Left lobe of liver (tissue), 2 donors: ENCODE results near the gene OR2M4. TPM values are rescaled to one million over a fixed set of nuclear protein-coding genes. Genes with fewer than 3 reads are reported as not detected.
"Not testable (repeated sequence)": the region's sequence is repeated elsewhere in the genome, so short reads cannot be mapped to it uniquely, and the experiment has no call there.

Experiments used
- ATAC-seq: fragments of 200-7000 bp; cut with Tn5 transposase; one replicate; pipeline ENCODE4 v1.9.1; 2020; ENCODE audit warnings: mild to moderate bottlenecking, moderate library complexity
- DNase-seq: peaks from one replicate; pipeline ENCODE4 v3.0.0-alpha.2; 2020; ENCODE audit warnings: low spot score
- total RNA-seq: library from RNA; stranded (reverse); gene quantifications from one replicate; pipeline ENCODE4 v1.2.1, GENCODE V29; 2021
- donor health status: DM: no; HTN: no; CAD: no; lungs with moderate emphysema.
- donor health status: DM: no; HTN: yes; CAD: no.

Gene OR2M4, protein sequence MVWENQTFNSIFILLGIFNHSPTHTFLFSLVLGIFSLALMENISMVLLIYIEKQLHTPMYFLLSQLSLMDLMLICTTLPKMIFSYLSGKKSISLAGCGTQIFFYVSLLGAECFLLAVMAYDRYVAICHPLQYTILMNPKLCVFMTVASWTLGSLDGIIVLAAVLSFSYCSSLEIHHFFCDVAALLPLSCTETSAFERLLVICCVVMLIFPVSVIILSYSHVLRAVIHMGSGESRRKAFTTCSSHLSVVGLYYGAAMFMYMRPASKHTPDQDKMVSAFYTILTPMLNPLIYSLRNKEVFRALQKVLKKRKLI
- not detected for total RNA-seq

DNA sequence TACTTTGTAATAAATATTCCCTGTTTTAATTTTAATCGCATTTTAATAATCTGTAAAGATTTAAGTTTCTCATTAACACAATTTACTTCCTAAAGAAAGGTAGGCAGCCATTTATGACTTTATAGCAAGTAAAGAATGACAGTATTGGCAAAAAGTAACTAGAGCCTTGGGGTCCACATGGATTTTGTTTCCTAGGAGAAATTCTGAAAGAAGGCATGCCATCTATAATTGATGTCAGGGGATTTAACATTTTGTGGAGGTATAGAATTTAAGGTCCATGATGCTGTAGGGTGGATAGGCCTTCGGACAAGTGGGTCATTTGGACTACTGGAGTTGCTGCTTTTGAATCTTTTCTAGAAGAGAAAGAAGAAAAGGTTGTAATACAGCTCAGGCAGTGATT, at the start of gene OR2M4:
OR2M4 (plus strand) TSS at position 301 of the 400 bp plus-strand sequence. CDS start 7,512 bp downstream, outside the sequence.
- no peak for ATAC-seq
- DNase-seq: no peak

GRCh38 chr1:248183996-248184395, 47.2 kb upstream of the OR2M4 start:
- no peak for ATAC-seq
- no peak for DNase-seq

GRCh38 chr1:248187363-248187762, 43.9 kb upstream of the OR2M4 start:
- DNase-seq: no peak
- no peak for ATAC-seq

GRCh38 chr1:248189026-248189425, 42.2 kb upstream of the OR2M4 start:
- ATAC-seq (no peak), DNase-seq (no peak)

DNA sequence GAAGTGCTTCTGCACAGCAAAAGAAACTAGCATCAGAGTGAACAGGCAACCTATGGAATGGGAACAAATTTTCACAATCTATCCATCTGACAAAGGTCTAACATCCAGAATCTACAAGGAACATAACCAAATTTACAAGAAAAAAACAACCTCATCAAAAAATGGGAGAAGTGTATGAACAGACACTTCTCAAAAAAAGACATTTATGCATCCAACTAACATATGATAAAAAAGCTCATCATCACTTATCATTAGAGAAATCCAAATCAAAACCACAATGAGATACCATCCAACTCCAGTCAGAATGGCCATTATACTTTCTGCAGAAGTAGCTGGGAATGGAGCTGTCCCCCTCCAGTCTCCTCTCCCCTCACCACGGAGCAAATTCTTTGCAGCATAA, 37.1 kb upstream of the OR2M4 start:
- ATAC-seq: no peak
- no peak for DNase-seq

DNA sequence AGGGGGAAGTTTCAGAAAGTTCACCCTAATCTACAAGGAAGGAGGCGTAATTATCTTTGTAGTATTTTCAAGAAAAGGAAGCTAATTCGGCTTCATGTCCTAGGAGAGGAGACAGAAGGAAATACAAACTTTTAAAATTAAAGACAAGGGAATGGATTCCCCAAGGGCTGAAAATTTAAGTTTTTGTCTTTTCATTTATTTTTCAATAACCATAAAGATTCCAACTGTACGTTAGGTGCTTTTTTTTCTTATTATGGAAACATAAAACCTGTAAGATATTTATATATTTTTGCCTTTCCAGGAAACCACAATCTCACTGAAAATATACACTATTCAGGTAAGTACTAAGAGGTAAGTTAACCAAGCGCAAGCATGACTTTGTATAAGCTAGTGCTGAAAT, 34.3 kb upstream of the OR2M4 start, which contains the start of gene OR2M3:
OR2M3 (plus strand) TSS at position 301 of the 400 bp plus-strand sequence. CDS start 5,803 bp downstream, outside the sequence.
- ATAC-seq (no peak), DNase-seq (no peak)

DNA sequence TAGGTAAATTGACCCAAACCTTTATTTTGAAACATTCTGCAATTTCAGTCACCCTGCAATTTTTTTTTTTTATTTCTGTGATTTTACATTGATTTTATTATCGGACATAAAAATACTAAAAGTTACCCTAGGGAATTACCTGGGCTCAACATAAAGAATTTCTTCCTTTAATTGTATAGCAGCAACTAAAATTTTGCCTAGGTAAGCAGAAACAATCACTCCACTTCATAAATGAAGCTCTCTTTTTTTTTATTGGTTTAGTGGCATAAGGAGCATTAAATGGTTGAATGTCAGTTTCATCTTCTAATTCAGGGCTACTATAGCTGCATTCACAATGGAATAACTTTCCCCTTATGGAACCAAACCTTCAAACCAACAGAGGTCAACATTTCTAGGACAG, 15.3 kb upstream of the OR2M4 start:
- no peak for DNase-seq

GRCh38 chr1:248225537-248225936, 5.7 kb upstream of the OR2M4 start:
- DNase-seq (no peak), ATAC-seq (no peak)

More for the DNA sequence above, 15.3 kb upstream of the OR2M4 start:
- ATAC-seq: no peak

DNA sequence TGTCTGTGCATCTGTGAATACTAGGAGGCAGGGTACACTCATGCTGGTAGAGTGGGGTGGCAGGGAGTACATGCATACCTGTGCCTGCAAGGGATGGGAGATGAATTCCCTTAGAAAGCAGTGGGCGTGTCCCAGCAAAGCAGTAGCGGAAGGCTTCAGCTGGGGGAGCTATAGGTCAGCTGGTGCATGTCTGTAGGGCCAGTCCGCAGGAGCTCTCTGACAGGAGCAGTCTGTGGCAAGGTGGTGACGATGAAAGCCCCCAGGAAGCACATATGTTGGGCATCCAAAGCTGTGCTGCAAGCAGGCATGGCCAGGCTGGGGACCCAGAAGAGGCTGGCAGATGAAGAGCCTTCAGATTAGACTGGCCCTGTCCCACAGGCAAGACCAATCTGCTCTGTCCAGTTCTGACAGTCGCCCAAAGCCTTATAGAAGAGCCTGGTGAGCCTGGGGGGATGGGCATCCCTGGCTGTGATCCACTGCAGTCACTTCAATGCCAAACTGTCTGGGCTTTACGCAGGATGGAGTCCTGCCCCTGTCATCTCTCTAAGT, 1.8 kb upstream of the OR2M4 start:
- ATAC-seq: no peak
- no peak for DNase-seq

- no peak for ATAC-seq
- no peak for DNase-seq
These were observed 8.3 kb downstream of the OR2M4 start for GRCh38 chr1:248239478-248239877.

DNA sequence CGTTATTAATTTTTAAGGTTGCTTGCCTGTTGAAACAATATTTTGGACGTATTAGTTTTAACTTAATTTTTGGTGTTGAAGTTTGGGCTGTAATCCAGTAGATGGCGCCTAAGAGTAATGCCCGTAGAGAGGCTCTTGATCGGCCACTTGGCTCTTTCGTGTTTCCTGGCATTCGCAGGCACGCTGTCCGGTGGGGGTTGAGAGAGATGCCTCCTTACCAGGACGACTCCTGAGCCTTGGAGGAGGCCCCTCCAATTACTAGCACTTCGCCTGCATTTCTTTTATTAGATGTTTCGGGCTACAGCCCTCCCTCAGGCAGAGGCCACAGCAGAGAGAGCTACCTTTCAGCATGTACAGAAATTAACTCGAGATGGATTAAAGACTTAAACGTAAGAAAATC, 12.0 kb downstream of the OR2M4 start:
- ATAC-seq (peak; percentile 79), DNase-seq (no peak)

DNA sequence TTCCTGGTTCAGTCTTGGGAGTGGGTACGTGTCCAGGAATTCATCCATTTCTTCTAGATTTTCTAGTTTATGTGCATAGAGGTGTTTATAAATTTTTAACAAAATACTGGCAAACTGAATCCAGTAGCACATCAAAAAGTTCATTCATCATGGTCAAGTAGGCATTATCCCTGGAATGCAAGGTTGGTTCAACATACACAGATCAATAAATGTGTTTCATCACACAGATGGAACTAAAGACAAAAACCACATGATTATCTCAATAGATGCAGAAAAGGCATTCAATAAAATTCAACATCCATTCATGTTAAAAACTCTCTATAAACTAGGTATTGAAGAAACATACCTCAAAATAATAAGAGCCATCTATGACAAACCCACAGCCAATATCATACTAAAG, 28.1 kb downstream of the OR2M4 start:
- DNase-seq, ATAC-seq: not testable (repeated sequence)

DNA sequence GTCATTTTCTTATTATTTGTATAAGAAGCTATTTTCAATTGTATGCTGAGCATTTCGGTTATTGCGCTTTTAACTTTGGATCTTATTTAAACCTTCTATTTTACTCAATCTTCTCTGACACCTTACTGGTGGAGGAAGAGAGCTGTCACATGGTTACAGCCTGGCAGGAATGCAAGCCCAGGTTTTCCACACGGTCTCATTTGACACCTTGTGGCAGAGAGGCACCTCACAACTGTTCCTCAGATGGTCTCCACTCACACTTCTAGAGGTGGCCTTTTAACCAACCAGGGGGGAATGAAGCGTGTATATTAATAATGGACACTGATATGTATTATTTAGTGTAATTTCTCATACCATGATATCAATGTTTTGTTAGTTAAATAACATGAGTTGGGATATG, 37.0 kb downstream of the OR2M4 start:
- DNase-seq: no peak
- no peak for ATAC-seq

DNA sequence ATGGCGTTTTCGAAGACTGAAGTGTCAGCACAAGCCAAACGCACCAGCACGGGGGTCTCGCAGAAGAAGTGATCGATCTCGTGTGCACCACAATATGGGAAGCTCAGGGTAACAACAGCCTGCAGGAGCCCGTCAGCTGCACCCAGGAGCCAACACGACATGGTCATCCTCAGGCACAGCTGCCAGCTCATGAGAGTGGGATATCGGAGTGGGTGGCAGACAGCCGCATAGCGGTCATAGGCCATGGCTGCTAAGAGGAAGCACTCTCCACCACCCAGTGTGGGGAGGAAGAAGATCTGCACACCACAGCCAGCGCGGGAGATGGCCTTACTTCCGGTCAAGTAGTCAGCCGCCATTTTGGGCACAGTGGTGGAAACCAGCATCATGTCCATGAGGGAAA, 42.0 kb downstream of the OR2M4 start:
- DNase-seq: not testable (repeated sequence)

GRCh38 chr1:248277876-248278275, 46.7 kb downstream of the OR2M4 start, which contains the start of gene OR2T33:
OR2T33 (minus strand) TSS chr1:248277976; CDS start chr1:248273814, 4,162 bp downstream.
- ATAC-seq (no peak), DNase-seq (no peak)

More for the DNA sequence above, 42.0 kb downstream of the OR2M4 start:
- ATAC-seq: not testable (repeated sequence)

GRCh38 chr1:248288391-248288790, 57.2 kb downstream of the OR2M4 start:
- ATAC-seq (no peak), DNase-seq (no peak)

Other genes starting within 250 kb of the OR2M4 start
- gene OR2L5, start 217.8 kb upstream of the OR2M4 start, total RNA-seq: not detected
- gene OR2L2, start 201.3 kb upstream of the OR2M4 start, total RNA-seq: 0.05 TPM
- not detected for gene OR2L3, start 184.6 kb upstream of the OR2M4 start, total RNA-seq
- gene OR2L13, start 136.2 kb upstream of the OR2M4 start, total RNA-seq: not detected
- not detected for gene OR2M5, start 86.3 kb upstream of the OR2M4 start, total RNA-seq
- not detected for gene OR2M2, start 56.6 kb upstream of the OR2M4 start, total RNA-seq
- gene OR2M3, start 34.2 kb upstream of the OR2M4 start, total RNA-seq: not detected
- not detected for gene OR2T33, start 46.6 kb downstream of the OR2M4 start, total RNA-seq
- not detected for gene OR2T12, start 72.0 kb downstream of the OR2M4 start, total RNA-seq
- gene OR2M7, start 93.2 kb downstream of the OR2M4 start, total RNA-seq: not detected
- not detected for gene OR14C36, start 117.4 kb downstream of the OR2M4 start, total RNA-seq
- not detected for gene OR2T4, start 130.2 kb downstream of the OR2M4 start, total RNA-seq
- gene OR2T6, start 144.3 kb downstream of the OR2M4 start, total RNA-seq: not detected
- gene OR2T1, start 171.6 kb downstream of the OR2M4 start, total RNA-seq: not detected
- not detected for gene OR2T2, start 214.2 kb downstream of the OR2M4 start, total RNA-seq
- not detected for gene OR2T3, start 241.9 kb downstream of the OR2M4 start, total RNA-seq